ENCODE measurements around the gene ARHGDIB.

Gene ARHGDIB

DNA sequence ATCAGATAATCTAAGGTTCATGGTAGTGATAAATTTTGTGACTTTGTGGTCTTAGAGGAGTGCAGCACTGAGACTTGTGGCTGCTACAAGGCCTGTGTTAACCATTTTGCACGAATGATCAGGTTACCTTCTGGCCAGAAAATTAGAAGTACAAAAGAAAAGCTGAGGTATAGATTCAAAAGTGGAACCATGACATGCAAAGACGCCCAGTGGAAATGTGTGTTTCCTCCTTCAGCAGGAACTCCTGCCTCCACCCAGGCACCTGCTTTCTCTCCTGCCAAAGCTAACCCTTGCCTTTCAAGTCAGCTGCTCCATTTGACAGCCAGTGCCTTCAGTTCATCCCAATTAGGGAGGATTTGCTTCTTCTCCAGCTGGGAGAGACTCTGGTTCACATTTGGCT is 21.6 kb upstream of the ARHGDIB start:
- TF ChIP-seq, protein P1, sequence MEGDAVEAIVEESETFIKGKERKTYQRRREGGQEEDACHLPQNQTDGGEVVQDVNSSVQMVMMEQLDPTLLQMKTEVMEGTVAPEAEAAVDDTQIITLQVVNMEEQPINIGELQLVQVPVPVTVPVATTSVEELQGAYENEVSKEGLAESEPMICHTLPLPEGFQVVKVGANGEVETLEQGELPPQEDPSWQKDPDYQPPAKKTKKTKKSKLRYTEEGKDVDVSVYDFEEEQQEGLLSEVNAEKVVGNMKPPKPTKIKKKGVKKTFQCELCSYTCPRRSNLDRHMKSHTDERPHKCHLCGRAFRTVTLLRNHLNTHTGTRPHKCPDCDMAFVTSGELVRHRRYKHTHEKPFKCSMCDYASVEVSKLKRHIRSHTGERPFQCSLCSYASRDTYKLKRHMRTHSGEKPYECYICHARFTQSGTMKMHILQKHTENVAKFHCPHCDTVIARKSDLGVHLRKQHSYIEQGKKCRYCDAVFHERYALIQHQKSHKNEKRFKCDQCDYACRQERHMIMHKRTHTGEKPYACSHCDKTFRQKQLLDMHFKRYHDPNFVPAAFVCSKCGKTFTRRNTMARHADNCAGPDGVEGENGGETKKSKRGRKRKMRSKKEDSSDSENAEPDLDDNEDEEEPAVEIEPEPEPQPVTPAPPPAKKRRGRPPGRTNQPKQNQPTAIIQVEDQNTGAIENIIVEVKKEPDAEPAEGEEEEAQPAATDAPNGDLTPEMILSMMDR (IDR thresholded peaks at IDR 0.05; ENCODE audit: insufficient read depth, low read length, poor library complexity, severe bottlenecking): no peak

GRCh38 chr12:14982562-14982961 is 21.2 kb upstream of the ARHGDIB start:
- H3K36me3 ChIP-seq (ENCODE audit: control insufficient read depth, insufficient read depth, low read length): no peaks in the 10 kb centered on the region
- no peaks in the 10 kb centered on the region for H3K27me3 ChIP-seq (replicated peaks; ENCODE audit: control insufficient read depth, insufficient read depth, low read length)
- no peak overlapping the region for H3K4me3 ChIP-seq (replicated peaks; ENCODE audit: low read depth, low read length)
- TF ChIP-seq, protein P1 (IDR thresholded peaks at IDR 0.05; ENCODE audit: insufficient read depth, low read length, poor library complexity, severe bottlenecking): no peak
- DNase-seq (ENCODE audit: extremely low read depth, insufficient read length): no peak

More for the DNA sequence above, 21.6 kb upstream of the ARHGDIB start:
- no peak for DNase-seq (ENCODE audit: extremely low read depth, insufficient read length)
- H3K4me3 ChIP-seq (replicated peaks; ENCODE audit: low read depth, low read length): no peak overlapping the region
- no peaks in the 10 kb centered on the region for H3K36me3 ChIP-seq (ENCODE audit: control insufficient read depth, insufficient read depth, low read length)
- H3K27me3 ChIP-seq (replicated peaks; ENCODE audit: control insufficient read depth, insufficient read depth, low read length): no peaks in the 10 kb centered on the region

DNA sequence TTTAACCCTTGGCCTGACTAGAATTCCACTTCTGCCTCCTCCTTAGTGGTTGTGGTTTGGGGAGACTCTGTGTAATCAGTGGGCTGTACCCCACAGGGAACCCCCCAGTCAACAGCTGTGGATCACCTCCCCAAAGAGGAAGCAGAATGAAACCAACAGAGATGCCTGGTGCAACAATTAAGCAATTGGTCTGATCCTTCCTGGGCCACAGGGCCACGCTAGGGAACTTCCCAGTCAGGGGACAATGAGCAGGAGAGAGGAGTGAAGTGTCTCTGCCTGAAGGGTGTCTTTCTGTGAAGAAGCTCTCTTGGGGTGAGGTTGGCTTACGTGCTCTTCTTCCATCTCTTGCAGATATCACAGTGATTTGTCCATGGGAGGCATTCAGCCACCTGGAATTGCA is 19.6 kb upstream of the ARHGDIB start:
- Histone ChIP-seq H3K27me3 (replicated peaks; ENCODE audit: control insufficient read depth, insufficient read depth, low read length) (no peaks in the 10 kb centered on the region), H3K4me3 (replicated peaks; ENCODE audit: low read depth, low read length) (no peak overlapping the region), H3K36me3 (ENCODE audit: control insufficient read depth, insufficient read depth, low read length) (no peaks in the 10 kb centered on the region)
- DNase-seq (ENCODE audit: extremely low read depth, insufficient read length): no peak
- TF ChIP-seq, protein P1 (IDR thresholded peaks at IDR 0.05; ENCODE audit: insufficient read depth, low read length, poor library complexity, severe bottlenecking): no peak

GRCh38 chr12:14979468-14979867 is 18.1 kb upstream of the ARHGDIB start:
- Histone ChIP-seq H3K27me3 (replicated peaks; ENCODE audit: control insufficient read depth, insufficient read depth, low read length) (no peaks in the 10 kb centered on the region), H3K4me3 (replicated peaks; ENCODE audit: low read depth, low read length) (no peak overlapping the region), H3K36me3 (ENCODE audit: control insufficient read depth, insufficient read depth, low read length) (no peaks in the 10 kb centered on the region)
- no peak for DNase-seq (ENCODE audit: extremely low read depth, insufficient read length)
- TF ChIP-seq, protein P1 (IDR thresholded peaks at IDR 0.05; ENCODE audit: insufficient read depth, low read length, poor library complexity, severe bottlenecking): no peak

GRCh38 chr12:14976658-14977057 is 15.3 kb upstream of the ARHGDIB start:
- no peak for DNase-seq (ENCODE audit: extremely low read depth, insufficient read length)
- H3K27me3 ChIP-seq (replicated peaks; ENCODE audit: control insufficient read depth, insufficient read depth, low read length): no peaks in the 10 kb centered on the region
- TF ChIP-seq, protein P1 (IDR thresholded peaks at IDR 0.05; ENCODE audit: insufficient read depth, low read length, poor library complexity, severe bottlenecking): no peak
- no peaks in the 10 kb centered on the region for H3K36me3 ChIP-seq (ENCODE audit: control insufficient read depth, insufficient read depth, low read length)
- H3K4me3 ChIP-seq (replicated peaks; ENCODE audit: low read depth, low read length): no peak overlapping the region

DNA sequence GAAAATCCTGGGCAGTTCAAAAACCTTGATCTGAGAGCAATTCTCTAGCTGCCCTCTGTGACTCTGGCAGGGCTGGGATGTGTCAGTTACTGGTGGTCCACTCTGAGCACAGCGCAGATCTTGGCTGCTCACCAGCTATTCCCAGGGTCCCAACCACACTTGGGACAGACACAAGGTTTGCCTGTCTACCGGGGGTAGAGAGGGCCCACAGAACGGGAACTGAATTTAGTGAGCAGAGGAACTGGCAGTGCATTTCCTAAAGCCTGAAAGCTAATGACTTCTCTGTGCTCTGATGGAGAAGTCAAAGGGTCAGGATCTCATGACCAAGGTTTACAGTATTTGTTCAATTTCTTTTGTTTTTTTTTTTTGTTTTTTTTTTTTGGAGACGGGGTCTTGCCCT is 14.1 kb upstream of the ARHGDIB start:
- Histone ChIP-seq H3K36me3 (ENCODE audit: control insufficient read depth, insufficient read depth, low read length) (no peaks in the 10 kb centered on the region), H3K27me3 (replicated peaks; ENCODE audit: control insufficient read depth, insufficient read depth, low read length) (no peaks in the 10 kb centered on the region), H3K4me3 (replicated peaks; ENCODE audit: low read depth, low read length) (no peak overlapping the region)
- DNase-seq (ENCODE audit: extremely low read depth, insufficient read length): no peak
- TF ChIP-seq, protein P1 (IDR thresholded peaks at IDR 0.05; ENCODE audit: insufficient read depth, low read length, poor library complexity, severe bottlenecking): no peak
